OCI-M2 (cell line): ENCODE measurements around the gene FGD6.
"Not testable (repeated sequence)": the region's sequence is repeated elsewhere in the genome, so short reads cannot be mapped to it uniquely, and the experiment has no call there.

ENCODE experiments used
- DNase-seq: peaks from one replicate; lab custom pipeline; 2025; ENCODE audit not compliant: unreplicated experiment; lab: John Stamatoyannopoulos, UW

The FGD6 gene

DNA sequence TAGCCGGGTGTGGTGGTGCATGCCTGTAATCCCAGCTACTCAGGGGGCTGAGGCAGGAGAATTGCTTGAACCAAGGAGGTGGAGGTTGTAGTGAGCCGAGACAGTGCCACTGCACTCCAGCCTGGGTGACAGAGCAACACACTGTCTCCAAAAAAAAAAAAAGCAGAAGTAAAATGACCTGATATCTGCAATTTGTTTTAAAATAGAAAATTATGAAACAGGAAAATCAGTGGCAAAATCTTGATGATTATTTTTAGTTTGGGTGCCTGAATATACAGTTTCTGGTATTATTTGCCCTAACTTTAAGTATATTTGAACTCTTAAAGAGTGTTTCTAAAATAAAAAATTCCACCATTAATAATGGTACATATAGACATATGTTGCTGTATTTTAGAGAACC is 121.4 kb downstream of the FGD6 start:
- DNase-seq = not testable (repeated sequence)

DNA sequence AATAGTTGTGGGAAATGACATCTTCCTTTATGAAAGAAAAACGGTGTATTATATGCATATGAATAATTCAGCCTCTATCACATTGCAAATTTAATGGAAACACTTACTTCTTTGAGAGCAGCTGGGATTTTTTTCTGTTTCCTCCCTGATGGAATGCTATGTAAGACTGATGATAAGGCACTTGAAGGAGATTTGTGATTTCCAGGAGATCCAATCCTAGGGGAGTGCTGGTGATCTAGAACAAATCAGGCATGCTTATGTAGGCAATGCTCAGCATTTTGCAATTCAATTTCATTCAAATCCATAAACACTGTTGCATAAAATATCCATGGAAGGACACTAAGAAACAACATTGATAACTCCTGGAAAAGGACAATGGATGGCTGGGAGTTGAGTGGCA is 127.8 kb downstream of the FGD6 start:
- DNase-seq = no peak

DNA sequence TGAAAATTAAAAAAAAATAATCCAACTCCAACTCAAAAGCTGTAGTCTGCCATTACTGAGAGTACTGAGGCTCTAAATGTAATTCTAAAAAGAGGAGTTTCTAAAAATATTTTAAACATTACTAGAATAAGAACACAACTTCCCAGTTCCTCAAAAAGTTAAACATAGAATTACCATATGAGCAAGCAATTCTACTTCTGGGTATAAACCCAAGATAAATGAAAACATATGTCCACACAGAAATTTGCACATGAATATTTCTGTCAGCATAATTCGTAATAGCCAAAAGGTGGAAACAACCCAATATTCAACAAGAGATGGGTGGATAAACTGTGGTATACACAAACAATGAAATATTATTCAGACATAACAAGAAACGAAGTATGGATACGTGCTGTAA is 128.9 kb downstream of the FGD6 start:
- no peak for DNase-seq

DNA sequence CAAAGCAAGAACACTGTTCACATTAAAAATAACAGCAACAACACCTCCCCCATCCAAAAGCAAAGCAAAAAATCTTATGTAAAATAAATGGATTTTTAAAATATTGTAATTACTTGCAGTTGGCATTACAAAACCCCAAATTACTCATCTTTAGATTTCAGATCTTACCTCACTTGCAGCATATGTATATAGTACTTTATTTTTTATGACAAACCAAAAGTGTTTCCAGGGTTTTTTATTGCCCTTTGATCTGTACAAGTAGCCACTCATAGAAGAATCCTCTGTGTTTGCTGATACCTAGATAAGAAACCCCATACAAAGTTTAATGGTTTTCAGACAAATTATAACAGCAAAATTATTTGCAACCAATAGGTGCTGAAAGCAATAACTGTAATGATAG is 131.7 kb downstream of the FGD6 start:
- DNase-seq = no peak

DNA sequence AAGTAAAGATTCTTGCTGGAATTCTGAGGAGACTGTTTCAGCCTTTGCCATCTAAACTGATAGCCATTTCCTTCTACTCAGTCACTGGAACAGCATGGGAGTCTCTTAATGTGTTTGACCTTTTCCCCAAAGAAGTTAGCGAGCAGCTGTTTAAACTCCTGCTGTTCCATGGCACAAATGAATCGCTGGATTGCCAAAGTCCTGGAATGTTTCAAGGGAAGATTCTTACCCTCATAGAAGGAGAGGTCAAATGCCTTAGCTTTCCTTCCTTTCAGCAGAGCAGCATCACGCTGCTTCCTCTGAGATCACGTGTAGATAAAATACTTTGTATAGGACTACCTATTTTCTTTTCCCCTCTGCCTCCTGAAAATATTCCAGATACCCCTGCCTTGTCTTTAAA is 133.3 kb downstream of the FGD6 start:
- no peak for DNase-seq

DNA sequence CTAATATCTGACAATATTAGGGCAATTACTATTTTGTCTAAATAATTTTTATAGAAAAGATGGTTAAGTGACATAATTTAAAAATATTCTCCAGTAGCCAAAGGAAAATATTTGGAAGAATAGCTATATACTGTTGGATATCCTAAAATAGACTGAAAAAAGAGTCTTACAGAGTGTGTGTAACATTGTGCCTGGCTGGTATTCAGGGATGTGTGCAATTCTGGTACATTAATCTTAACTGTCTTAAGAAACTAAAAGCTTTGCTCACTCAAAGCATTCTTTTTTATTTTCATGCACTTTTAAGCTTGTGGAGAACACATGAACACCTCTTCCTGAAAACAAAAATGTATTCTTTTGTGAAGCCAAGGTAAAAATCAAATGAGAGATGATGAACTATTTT is 133.8 kb downstream of the FGD6 start:
- no peak for DNase-seq

DNA sequence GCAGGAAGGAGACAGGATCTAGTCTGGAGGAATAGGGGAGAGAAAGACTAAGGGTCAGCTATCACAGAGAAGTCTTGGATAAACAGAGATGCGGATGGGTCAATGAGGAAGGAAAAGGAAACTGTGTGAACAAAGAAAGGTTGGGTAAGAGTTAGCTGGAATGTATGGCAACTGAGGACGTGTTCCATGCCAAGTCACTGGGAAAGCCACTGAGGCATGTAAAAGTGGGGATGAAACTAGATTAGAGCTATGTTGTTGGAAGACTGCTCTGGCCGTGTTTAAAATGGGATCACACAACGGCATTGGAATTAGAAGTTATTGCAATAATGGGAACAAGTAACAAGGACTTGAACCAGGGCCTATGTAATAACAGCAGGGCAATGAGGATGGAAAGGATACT is 139.9 kb downstream of the FGD6 start:
- no peak for DNase-seq

DNA sequence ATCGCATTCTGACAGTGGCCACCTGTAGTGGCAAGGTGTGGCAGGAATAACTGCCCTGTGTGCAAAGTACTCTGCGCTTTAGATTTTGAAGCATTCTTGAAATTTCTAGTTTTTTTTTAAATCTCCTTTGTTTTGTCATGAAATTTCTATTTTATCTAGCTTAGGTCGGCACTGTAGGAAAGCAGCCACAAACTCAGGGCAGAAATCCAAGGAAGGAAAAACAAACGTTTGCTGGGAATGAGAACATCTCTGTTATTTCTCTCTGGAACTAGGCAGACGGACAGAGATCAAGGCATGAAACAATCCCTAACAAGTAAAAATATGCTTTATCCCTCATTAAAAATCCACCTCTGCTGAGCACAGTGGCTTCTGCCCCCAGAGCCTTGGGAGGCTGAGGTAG is 142.5 kb downstream of the FGD6 start:
- no peak for DNase-seq

DNA sequence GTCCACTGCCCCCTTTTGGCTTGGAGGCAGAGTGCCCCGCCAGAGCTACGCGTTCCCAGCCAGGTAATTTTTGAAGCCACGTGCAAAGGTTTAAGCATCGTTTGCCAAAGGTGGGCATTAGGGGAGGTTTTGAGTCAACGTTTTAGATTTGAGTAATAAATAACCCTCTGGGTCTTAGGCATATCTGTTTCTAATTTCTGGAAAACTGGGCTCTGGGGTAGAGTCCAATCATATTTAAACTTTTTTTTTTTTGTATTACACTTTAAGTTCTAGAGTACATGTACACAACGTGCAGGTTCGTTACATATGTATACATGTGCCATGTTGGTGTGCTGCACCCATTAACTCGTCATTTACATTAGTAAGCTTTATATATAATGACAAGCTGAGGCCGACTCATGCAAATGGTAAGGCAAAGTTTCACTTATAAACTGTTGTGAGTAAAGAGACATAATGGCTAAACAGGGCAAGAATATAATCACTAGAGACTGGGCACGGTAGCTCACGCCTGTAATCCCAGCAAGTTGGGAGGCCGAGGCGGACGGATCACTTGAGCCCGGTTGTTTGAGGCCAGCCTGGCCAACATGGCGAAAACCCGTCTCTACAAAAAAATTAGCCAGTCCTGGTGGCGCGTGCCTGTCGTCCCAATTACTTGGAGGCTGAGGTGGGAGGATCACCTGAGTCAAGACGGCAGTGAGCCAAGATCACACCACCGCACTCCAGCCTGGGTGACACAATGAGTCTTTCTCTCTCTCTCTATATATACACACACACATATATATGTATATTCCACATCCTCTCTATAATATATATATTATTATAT is 143.4 kb downstream of the FGD6 start:
- DNase-seq = no peak

DNA sequence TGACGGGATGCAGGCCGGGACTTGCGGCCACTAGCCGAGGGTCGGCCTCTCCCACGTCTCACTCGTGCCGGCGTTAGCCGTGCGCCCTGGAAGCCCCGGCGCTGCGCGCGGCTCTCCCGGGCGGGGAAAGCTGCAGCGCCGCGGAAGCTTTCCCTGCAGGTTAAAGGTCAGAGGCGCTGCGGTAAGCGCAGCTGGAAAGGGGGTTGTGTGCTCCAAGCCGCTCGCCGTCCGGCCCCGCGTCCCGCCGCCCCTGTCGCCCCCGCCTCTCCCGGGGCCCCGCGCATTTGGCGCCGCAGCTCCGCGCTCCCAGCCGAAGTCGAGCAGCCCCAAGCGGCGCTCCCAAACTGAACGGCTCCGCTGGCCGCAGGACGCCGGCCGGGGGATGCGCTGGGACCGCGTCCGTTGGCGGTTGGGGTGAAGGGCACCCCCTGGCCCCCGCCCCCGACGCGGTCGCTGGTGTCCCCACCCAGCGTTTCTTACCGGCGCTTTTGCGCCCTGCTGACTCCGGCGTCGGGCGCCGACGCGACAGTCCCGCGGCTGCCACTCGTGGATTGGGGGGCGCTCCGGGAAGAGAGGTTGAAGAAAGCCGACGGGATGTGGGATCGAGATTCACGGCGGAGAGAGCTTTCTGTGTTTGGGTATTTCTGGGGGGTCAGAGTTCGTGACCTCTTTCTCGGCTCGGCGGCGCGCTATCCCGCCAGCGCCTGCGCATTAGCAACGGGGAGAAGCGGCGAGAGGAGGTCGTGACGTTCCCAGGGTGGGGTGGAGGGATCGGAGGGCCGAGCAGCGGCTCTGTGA is 144.2 kb downstream of the FGD6 start, which contains the start of gene NR2C1:
Gene NR2C1 (minus strand): TSS at position 719 of the 798 bp plus-strand sequence. CDS start 6,234 bp downstream, outside the sequence.
- peak; percentile 53 for DNase-seq

DNA sequence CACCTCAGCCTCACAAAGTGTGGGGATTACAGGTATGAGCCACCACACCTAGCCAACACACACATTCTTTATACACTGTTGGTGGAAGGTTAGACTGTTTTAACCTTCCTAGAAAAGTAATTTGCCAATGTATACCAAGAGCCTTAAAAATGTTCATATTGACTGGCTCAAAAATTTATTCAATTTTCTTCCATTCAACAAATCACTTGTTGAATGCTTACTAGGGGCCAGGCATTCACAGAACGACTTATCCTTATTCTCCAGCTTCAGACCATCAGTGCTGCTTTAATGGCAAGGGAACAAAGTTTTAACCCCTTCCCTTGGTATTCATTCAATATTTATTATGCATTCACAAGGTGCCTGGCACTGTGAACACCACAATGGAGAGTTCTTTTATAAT is 146.9 kb downstream of the FGD6 start:
- no peak for DNase-seq

DNA sequence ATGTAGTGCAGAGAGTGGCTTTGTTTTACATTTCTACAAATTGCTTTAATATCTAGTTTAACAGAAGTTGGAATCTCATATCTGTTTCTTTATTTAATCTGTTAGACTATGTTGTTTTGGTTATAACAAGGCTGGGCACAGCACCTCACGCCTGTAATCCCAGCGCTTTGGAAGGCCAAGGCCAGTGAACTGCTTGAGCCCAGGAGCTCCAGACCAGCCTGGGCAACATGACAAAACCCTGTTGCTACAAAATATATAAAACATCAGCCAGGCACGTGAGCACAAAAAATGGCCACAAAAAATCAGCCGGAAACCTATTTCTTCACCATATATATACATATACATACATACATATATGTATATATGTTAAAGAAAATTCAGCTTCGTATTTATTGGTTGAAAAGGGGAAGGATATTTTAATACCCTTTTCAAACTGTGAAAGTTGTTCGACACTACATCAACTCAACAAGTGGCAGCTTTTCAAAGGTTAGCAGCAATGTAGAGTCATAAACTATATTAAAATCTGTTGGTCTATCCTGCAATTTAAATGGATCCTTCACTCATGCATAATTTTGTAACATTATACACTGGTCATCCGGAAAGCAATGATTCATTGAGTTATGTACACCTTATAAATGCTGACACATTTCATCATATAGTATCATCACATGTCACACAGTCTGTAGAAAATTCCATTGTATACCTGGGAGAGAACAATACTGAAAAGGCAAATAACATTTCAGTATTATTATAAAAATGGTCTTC is 151.0 kb downstream of the FGD6 start:
- no peak for DNase-seq

DNA sequence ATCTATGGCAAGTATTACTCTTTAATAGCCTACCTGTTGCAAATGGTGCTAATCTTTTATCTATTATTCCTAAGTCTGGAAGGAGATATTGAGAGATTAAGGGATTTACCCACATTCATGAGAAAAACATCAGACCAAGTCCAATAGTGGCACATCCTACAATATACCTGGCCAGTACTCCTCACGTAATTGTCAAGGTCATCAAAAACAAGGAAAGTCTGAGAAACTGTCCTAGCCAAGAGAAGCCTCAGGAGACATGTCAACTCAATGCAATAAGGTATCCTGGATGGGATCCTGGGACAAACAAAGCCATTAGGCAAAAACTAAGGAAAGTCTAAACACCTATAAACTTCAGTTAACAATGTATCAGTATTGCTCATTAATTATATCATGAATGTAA is 156.3 kb downstream of the FGD6 start:
- DNase-seq = no peak

DNA sequence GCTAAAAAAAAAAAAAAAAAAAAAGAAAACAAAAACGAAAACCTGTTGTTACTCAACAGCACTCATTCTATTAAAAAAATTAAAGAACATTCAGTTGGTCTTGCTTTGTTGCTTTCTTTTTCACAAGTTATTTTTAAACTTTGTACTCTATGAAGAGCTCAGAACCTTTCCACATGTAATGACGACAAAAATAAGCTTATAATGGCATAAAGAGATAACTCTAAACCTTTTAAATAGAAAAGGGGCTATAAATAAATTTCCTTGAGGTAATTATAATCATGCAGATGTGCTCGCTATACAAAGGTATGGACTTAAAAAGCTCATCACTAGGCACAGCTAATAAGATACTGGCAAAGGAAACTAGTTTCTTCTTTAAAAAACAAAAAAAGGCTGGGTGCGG is 157.3 kb downstream of the FGD6 start:
- no peak for DNase-seq

DNA sequence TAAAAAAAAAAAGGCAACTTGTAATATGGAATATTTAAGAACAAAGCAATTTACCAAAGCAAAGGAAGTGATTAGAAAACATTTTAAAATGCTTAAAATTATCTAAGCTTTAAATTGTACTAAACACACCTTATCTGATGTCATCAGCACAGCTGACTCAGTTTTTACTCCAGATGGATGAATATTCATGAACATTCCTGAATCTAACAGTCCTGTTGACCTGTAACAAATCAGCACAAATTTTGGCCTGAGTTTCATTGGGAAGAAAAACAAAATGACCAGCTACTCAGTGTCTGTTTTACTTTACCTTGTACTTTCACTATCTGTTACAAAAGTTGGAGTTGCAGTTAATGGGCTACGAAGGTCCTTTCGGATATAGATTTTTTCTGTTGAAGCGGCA is 159.8 kb downstream of the FGD6 start:
- no peak for DNase-seq

DNA sequence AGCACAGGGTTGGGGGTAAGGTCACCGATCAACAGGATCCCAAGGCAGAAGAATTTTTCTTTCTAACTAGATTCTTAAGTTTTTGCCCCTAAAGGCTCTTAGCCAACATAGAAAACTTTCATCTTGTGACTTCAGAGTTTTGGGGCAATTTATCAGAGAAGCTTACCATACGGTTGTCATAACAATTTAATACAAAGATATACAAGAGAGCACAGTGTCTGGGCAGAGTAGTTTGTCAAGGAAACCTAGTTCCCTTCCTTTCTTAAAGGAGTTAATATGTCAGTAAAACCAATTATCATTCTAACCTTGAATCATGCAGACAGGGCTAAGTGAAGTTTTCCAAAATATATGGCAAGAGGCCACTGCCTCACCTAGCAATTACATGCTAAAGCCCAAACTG is 162.2 kb downstream of the FGD6 start:
- DNase-seq = no peak

DNA sequence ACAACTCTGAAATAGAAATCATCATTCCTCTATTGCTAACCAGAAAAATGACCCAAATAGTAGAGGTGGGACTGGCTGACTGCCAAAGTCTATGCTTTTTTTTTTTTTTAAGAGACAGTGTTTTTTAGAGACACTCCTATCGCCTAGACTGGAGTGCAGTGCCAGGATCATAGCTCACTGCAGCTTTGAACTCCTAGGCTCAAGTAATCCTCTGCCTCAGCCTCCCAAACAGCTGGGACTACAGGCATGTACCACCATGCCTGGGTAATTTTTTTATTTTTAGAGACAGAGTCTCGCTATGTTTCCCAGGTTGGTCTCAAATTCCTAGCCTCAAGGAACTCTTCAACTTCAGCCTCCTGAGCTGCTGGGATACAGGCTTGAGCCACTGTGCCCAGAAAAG is 163.1 kb downstream of the FGD6 start:
- no peak for DNase-seq

DNA sequence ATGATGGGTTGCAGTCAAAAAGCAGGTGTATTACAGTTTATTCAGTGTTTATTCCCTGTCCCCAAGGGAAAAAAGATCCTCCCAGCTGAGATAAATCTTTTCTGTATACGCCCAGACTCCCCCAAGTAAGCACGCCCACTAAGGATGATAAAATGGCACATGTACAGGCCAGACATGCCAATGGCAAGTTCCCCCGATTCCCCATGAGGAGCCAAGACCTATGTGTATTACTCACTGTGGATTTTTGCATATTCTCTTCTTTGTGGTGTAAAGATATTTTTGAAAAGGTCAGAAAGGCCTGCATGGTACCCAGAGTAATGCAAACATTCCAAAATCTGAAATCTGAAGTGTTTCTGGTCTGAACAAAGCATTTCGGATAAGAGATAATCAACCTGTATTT is 166.0 kb downstream of the FGD6 start:
- DNase-seq = no peak

DNA sequence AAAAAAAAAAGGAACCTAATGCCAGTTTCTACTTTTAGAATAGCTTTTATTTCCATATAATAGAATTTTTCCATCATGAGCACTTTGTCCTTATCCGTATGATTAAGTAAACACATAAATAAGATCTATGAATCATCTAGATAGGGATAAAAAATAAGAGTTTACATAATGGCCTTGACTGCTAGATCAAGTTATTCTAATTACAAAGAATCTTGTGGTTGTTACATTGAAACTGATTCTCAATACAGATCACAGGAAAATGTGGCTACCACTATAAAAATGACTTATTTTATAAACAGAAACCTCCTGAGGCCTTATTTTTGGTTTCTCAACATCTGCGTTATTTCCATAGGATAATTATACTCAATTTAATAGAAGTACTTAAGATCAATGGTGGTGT is 179.4 kb downstream of the FGD6 start:
- no peak for DNase-seq

DNA sequence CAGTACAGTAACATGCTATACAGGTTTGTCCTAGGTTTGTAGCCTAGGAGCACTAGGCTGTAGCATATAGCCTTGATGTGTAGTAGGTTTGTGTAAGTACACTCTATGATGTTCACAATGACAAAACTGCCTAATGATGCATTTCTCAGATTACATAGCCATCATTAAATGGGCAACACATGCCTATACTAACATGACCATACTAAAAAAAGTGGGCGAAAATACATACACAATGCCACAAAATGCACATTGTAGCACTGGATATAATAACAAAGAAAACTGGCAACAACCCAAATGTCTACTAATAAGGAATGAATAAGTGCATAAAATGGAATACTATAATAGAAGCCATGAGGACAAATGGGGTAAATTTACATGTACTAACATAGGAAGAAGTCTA is 182.5 kb downstream of the FGD6 start:
- no peak for DNase-seq
